NCI-H2081 treated with DMSO at 0.1 percent for 48 hours (cell line): ENCODE results near the gene RPUSD4.
A peak's percentile ranks its signal among the peaks of the same experiment; 100 is the strongest.

Source experiments
- DNase-seq: peaks from one replicate; lab custom pipeline; 2025; lab: John Stamatoyannopoulos, UW

RPUSD4 gene

DNA sequence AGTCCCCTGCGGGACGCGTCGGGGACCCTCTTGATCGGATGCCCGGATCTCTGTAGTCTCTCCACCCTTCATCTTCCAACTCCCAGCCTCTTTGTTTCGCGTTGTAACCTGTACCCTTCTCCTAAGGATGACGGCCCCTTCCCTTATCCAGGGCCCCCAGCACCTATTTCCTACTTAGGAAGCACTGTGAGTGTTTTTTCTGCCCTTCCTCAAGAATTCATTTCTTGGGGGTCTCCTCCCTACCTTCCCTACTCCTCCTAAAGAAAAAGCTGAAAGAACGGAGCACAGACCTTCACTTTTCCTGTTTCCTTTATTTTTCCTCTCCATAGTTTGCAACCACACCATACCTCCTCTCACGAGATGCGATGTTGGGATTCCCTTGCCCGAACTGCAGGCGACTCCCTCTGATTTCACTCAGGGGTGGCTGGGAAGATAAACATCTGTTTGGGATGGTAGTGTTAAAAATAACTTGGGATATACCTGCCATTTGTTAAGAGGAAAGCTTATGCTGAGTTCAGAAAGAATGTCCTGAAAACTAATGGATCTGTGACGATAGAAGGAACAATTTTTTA, 725 bp upstream of the RPUSD4 start:
- DNase-seq = no peak

DNA sequence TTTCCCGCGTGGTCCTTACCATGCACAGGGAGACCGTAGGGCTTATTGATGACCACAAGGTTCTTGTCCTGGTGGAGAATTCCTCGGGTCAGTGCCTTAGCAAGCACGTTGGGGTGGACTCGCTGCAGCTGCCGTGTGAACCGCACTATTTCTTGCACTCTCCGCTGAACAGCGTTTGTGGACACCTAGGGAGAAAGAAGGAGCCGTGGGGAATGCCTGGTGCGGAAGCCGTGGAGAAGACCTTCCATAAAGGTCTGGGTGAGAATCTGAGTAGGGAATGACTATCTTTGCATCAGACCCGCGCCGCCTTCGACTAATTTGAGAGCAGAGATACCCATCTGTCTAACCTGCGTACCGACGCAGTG, 597 bp downstream of the RPUSD4 start:
- no peak for DNase-seq

DNA sequence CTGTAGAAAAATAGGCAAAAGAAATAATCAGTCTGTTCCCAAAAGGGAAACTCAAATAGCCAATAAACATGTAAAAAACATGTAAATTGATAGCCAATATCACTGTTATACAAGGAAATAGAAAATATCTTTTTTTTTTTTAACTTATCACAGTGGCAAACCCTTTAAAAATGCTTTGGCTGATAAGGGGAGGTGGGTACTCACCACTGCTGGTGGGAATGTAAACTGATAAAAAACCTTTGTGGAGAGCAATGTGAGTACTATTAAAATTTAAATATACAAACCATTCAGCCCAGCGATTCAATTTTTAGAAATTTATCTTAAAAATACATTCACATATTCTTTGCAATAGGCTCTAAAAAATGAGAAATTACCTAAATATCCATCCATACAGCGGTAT, 3.6 kb downstream of the RPUSD4 start:
- no peak for DNase-seq

DNA sequence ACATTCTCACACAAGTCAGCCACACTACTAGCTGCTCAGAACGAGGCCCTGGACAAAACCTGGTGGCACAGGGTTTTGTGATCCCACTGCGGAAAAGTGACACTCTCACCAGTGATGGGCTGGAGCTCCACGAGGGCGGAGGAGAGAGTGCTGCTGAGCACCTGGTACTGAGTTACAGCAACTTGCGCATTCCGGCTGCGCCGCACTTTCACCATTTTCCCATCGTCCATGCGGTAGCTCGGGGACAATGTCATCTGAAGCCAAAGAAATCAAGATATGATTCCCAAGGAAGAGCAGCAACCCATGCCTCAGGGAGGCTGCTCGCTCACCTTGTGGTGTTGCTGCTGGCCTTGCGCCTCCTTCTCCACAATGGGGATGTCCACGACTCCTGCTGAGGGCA, 6.1 kb downstream of the RPUSD4 start:
- no peak for DNase-seq

DNA sequence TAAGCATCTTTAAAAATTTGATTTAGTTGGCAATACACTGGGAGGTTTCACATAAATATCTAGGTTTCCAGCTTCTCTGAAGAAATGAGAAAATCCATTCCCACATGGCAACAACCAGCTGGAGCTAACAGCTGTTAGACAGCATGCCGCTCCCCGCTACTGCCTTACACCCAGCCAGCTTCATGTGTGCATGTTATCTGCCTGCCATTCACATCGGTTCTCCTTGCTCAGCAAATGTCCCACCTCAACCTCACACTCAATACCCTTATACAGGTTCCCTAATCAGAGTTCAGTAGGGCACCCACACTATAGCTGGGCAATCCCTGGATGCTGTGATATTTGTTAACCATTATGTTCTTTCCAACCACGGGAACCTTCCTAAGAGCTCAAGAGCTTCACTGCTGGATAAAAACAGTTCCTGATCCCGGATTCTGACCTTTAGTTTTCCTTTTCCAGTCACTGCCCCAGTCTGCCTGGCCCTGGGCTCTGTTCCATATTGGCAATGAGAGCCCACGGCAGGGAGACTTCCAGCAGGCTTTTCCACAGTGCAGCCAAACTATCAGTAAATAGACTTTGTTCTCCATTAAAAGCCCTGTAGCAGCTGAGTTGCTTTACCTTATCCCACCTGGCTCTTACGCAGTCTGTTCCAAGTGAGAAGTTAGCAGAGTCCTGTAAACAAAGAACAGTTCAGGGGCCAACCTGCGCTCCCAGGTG, 8.6 kb downstream of the RPUSD4 start:
- DNase-seq = no peak

DNA sequence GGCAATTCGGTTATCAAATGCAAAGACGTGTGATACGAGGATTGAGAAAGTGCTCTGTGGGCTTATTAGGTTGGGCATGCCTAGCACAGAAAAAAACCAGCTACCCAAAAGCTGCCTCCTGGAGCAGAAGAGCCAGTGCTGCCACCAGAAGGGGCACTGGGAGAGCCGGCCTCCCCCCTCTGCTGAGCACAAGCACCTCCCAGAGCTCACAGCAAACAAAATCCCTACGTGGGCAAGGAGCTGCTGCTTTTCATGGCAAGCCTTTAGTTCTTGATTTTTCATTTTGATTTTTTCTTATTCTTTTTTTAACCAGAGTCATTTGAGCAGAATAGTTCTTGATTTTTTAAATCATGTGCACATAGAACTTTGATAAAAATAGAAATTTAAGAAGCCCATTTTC, 12.8 kb downstream of the RPUSD4 start:
- no peak for DNase-seq

DNA sequence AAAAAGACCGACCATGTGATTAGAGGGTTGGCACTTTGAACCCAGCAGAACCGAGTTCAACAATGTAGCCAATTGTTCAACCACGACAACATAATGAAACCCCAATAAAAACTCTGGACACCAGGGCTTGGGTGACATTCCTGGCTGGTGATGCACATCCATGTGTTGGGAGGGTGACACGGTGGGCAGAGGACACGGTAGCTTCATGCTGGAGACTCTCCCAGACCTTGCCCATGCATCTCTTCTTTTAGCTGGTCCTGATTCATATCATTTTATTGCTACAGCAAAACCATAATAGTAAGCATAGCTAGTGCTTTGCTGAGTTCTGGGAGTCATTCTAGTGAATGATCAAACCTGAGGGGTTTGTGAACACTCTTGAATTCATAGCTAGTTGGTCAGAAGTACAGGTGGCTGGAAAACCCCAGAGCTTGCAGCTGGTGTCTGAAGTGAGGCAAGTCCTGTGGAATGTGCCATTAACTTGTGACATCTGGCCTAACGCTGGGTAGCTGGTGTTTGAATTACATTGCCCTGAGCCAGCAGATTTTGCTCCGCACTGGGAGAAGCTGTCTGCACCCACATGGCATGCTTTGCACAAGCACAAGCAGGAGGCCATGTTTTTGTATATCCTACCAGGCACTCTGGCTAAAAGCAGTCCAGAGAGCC, 14.0 kb downstream of the RPUSD4 start:
- no peak for DNase-seq

DNA sequence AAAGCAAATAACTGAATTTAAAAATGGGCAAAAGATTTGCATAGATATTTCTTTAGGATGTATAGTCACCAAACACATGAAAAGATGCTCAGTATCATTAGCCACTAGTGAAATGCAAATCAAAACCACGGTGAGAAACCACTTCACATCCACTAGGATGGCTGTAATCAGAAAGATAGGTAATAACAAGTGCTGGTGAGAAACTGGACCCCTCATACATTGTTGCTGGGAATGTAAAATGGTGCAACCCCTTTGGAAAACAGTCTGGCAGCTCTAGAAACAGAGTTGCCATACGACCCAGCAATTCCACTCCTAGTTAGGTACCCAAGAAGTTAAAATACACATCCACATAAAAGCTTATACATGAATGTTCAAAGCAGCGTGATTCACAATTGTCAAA, 16.3 kb downstream of the RPUSD4 start:
- DNase-seq = no peak

DNA sequence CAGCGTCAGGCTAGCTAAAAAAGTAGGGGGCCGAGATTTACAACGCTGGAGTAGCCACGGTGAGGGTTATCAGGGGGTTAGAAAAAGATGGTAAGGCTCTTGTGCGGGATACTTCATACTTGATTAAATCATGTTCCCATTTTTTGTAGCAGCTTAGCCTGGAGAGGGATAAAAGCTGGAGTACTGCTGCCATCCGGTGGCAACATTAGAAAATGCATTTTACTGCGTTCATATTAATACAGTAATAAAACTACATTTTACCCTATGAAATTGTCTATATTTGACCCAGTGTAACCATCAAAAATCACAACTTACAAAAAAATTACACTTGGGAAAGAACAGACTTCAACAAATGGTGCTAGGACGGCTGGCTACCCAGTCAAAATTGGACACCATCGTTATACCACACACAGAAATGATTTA, 17.3 kb downstream of the RPUSD4 start:
- peak; percentile 12 for DNase-seq

DNA sequence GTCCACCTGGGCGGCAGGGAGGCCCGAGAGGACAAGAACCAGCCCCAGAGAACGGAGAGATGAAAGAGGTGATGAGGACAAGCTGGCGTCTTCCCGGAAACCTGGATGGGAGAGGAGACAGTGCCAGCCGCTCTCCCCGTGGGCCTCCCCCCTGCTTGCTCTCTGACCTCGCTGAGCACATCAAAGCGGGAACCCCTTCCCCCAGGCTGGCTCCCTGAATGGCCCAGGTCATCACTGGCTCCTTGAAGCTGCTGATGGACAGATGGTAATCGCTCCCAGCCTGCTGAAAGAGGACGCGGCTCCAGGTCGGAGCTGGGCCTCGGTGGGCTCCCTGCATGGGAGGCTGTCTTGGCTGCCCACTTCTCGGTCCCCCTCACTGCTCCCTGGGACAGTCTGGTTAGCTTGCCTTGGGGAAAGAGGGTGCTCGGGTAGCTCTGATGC, 18.4 kb downstream of the RPUSD4 start:
- no peak for DNase-seq

DNA sequence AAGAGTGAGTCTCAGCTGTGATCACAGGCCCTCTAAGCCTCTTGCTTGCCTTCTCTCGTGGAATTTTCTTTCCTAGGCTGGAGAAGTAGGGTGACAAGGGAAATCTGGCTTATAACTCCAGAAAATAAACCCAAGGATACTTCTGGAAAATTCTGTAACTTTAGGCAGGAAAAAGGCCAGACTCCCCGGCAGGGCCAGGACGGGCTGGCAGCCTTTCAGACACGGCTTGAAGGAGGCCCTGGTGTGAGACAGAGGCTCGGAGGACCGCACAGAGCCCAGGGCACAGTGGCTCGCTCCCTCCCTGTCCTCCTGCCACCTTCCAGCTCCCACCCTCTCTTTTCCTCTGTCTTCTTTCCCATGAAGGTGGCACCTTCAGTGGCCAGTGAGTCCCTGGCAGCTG, 19.1 kb downstream of the RPUSD4 start:
- no peak for DNase-seq

DNA sequence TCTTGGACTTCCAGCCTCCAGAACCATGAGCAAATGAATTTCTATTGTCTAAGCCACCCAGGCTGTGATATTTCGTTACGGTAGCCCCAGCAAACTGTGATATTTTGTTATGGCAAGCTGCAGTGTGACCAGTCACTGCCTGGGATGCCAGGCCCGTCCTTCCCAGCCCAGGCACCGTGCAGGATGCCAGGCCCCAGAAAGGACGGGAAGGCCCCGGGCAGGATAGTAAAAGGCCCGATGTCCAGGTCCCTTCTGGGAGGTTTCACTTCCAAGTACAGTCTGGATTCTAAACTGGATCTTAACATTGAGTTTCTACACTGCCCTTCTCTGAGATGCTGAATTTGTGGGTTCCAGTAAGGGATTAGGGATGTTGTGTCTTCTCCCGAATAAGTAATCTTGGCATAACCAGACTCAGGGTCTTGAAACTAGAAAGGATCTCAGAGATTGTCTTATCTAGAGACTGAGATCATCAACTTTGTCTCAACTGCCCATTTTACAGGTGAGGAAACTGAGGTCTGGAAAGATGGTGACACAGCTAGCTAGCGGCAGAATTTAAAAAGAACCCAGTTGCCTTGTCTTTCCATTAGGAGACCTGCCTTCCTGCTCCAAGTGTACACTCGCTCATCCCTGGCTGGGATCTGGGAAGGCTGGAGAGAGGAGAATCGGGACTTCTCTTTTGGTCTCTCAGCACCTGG, 19.9 kb downstream of the RPUSD4 start:
- no peak for DNase-seq

DNA sequence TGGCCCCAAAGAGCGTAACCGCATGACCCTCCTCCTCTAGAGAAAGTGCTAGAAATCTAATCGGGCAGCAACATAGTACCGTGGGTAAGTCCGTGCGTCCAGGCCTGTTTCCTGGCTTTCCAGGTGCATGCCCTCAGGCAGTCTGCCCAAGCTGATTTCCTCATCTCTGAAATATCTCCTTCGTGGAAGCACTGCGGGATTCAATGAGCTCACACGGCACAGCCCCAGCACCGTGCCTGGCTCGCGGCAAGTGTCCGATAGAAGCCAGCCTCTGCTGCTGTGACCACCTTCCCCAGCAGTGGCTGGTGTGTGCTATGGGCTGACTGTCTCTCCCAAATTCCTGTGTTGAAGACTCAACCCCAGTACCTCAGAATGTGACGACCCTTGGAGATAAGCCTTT, 20.7 kb downstream of the RPUSD4 start:
- no peak for DNase-seq

DNA sequence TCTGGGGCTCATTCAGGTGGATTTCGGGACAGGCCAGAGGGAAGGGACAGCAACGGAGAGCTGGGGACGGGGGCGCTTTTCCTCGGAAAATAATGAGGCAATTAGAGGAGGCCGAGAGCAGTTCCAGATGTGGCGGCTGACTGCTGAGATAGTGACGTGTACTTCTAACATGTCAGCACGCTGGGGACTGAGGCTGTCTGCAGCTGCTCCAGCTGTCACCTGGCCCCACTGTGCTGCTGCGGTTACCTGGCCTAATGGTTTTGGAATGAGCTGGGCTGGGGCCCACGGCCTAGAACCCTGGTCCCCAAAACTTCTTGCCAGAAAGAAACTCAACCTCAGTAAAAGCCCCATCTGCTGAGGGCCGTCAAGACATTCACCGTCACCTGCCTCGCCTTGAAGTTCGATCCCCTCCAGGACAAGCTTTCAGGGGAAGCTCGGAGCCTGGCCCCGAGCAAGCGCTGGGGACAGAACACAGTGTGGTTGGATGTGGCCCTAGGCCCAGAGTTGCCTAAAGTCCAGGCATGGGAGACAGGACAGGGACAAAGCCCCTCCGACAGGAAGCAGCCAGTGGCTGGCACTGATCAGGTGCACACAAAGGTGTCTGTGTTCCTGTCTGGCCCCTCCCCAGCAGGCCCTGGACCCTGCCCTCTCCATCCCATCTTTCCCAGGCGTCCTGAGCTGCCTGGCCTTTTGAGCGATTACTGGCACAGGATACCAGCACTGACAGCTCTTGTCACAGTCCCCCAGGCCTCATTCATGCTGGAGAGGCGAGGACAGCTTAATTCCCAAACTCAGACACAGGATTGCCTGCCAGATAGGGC, 22.1 kb downstream of the RPUSD4 start:
- DNase-seq = no peak

DNA sequence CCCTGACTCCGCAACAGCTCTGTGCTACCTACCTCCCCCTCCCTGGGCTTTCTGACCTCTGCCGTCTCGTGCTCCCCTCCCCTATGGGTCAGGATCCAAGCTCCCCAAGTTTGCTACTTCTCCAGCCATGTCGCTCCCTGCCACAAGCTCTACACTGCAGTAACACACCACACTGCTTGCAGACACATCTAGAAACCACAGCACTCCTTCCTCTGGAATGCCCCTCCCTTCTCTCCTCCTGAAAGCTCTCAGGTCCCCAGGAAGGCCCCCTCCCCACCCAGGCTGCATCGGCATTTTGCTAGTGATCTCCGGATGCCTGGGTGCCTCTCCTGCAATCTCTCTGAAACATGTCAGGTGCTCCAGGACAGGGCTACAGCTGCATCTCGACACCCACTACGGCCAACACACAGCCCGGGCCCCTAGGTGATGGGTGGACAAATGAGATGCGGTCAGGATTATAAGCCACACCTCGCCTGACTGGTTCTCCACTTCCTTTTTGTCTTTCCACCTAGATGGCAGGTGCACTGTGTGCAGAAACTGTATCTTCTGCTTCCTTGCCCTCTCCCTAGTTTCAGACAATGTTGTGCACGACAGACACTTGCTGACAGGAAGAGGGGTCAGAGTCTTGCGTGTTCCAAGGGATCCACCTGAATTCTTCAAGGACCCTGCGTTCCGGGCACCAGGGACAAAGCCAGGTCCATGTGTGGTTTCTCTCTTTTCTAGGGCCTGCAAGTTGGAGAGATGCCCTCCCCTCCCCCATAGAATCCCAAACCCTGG, 22.9 kb downstream of the RPUSD4 start:
- no peak for DNase-seq

DNA sequence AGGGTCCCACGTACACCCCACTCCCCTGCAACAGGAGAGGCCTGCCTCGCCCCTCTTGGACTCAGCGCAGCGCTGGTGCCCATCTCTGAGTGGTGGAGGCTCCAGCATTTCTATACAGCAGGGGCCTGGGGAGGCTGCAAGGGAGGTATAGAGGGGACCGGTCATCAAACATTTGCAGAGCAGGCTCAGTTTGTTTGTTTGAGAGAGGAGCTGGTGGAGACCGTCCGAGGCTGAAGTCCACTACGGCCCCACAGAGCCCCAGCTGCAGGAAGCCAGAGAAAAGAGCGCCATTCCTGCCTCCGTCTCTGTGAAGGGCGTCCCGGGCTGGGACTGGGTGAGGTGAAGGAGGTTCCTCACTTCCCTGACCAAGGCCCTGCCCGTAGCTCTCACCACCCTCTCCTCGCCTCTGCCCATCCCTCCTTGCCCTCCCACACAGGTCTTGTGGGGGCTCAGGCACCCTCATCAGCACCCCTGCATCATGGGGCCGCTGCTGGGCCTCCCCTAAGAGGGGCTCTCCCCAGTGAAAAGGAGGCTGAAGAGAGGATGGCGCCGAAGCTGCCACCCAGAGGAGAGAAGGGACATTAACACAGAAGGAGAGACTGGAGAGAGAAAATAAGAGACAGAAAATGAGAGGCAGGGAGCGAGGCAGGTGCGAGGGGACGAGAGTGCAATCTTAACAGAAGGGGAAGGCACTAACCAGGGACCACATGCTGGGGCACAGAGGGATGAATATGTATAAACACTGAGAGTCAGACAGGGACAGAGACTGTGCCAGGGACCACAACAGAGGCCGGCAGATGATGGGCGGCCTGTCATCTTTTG, 24.5 kb downstream of the RPUSD4 start:
- no peak for DNase-seq

DNA sequence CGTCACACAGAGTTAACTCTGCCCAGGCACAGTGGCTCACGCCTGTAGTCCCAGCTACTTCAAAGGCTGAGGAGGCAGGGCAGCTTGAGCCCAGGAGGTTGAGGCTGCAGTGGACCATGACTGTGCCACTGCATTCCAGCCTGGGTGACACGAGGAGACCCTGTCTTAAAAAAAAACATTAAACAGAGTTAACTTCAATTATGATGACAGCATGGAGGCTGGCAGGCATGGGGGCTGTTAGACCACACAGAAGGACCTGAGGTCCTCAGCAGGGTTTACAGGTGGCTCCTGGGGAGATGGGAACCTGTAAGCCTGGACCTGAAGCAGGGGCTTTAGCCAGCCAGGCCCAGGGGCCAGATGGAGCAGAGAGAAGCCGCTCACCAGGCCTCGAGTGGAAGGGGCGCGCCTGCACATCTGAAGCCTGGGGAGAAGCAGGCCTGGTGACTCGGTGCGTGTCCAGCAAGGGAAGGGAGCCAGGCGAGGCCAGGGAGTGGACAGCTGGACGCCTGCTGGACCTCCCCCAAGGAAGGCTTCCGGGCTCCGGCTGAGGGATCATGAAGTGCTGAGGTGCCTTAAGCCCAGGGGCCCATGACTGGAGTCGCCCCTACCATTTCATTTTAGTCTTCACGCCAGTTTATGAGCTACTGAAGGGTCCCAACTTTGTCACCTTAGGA, 25.3 kb downstream of the RPUSD4 start:
- no peak for DNase-seq

DNA sequence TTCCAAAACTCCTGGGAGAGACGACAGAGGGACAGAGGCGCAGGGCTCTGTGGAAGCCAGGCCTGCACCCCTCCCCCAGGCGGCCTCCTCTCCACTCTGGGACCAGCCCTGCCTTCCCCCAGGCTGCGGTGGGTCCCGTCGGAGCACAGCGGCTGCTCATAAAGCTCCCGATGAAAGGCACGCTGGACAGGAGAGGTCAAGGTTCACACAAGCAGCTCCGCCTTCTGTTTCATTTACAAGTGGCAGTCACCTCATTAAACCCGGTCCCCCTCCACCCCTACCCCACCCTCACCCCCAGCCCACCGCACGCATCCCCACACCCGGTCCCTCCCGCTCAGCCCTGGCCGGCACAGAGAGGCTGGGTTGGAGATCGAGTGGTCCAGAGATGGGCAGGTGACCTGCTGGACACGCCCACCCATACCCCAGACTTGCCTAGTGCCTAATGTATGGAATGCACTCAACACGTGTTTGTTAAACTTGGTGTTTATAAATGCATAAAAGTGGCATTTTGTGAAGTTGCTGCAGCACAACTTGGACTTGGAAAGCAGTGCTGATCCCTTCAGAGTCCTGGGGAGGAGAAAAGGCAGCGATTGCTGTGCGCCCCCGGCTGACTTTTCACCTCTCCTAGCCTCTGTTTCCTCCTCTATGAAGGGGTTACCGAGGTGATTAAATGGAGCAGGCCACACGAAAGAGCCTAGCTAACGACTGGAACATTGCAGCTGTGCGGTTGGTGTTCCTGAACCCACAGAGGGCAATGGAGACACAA, 26.0 kb downstream of the RPUSD4 start:
- DNase-seq = no peak

DNA sequence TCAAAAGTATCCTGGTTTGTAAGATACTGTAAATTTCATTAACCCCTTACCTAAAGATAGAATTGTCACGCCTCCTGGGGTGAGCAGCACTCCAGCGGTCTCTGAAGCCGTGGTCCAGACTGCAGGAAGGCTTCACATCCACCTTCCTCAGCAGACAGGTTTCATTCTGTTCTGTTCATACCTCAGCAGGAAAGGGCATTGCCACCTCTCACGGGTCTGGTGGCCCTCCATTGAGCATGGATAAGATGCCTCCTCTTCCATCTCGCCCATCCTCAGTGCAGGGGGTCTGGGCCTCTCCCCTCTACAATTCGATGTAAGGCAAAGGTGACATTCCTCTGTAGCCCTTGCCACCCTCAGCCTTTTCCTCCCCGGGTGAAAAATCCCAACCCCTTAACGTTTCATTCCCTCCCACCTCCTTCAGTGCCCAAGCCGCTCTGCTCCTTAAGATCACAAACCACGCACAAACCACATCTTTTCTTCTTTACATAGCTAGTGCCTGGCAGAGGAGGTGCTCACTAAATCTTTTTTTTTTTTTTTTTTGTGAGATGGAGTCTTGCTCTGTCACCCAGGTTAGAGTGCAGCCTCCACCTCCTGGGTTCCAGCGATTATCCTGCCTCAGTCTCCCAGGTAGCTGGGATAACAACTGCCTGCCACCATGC, 28.5 kb downstream of the RPUSD4 start:
- no peak for DNase-seq
